Omental fat pad (tissue), 4 donors: ENCODE results near the gene SULF2. TPM values are rescaled to one million over a fixed set of nuclear protein-coding genes. Genes with fewer than 3 reads are reported as not detected.
A peak's percentile ranks its signal among the peaks of the same experiment; 100 is the strongest.

Experiments
- ATAC-seq: fragments of 150-250 bp; one replicate; pipeline ENCODE4 v1.9.1; 2016; ENCODE audit warnings: mild to moderate bottlenecking, moderate library complexity; ENCODE audit not compliant: low FRiP score
- DNase-seq: peaks from one replicate; pipeline ENCODE4 v3.0.0-alpha.2; 2019; ENCODE audit warnings: low spot score
- CTCF ChIP-seq, 3 donors: fragments of 450-650 bp; IDR thresholded peaks; one replicate each; pipeline ENCODE4 v1.5.1; 2016 to 2017; ENCODE audit warnings: antibody characterized with exemption in 3 of 3, mild to moderate bottlenecking in 3 of 3, moderate library complexity in 2 of 3
- total RNA-seq, 4 donors: library from RNA; depleted of rRNA; stranded (reverse); fragments of >200 nt; gene quantifications; one replicate each; pipeline ENCODE4 v1.1.0, GENCODE V29; 2016

SULF2 gene
- total RNA-seq, 4 donors from 2014 or later, result 51.8 to 100 (median 68.1) TPM

- no peak for TF ChIP-seq CTCF (IDR thresholded peaks at IDR 0.05)
- ATAC-seq (no peak), DNase-seq (no peak)
Observed at GRCh38 chr20:47765691-47766594, 19.3 kb downstream of the SULF2 start.

GRCh38 chr20:47765271-47765670 lies 20.0 kb downstream of the SULF2 start:
- no peak for TF ChIP-seq CTCF (IDR thresholded peaks at IDR 0.05)
- no peak for ATAC-seq
- no peak for DNase-seq

- ATAC-seq (no peak), DNase-seq (no peak)
- no peak for TF ChIP-seq CTCF (IDR thresholded peaks at IDR 0.05)
Observed at GRCh38 chr20:47764154-47764733, 21.0 kb downstream of the SULF2 start.

DNA sequence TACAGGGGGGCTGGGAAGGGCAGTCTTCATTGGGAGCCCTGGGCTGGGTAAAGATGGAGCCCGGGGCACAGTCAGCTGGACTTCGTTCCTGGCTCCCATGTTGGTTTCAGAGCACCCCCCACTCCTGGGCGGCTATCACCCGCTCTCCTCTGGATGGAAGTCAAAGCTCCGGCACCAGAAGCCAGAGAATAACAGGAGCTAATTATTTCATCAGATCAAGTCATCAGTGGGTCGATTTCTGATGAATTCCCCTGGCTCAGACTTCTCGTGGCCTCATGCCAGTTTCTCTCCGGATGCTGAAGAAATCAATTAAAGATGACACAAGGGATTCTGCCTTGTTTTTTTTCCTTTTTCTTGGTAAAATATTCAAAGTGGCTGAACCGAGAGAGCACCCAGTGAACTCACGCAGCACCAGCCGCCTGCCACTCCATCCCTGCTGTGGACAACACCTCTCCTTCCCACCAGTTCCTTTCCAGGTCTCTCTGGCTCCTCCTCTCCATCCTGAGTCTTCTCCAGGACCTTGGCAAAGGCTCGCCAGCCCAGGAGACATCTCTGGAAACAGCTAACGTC lies 22.5 kb downstream of the SULF2 start:
- TF ChIP-seq CTCF (IDR thresholded peaks at IDR 0.05), result no peak
- DNase-seq (no peak), ATAC-seq (peak; percentile 30)

GRCh38 chr20:47761482-47762047 lies 23.7 kb downstream of the SULF2 start:
- no peak for ATAC-seq
- no peak for TF ChIP-seq CTCF (IDR thresholded peaks at IDR 0.05)
- DNase-seq, result no peak

DNA sequence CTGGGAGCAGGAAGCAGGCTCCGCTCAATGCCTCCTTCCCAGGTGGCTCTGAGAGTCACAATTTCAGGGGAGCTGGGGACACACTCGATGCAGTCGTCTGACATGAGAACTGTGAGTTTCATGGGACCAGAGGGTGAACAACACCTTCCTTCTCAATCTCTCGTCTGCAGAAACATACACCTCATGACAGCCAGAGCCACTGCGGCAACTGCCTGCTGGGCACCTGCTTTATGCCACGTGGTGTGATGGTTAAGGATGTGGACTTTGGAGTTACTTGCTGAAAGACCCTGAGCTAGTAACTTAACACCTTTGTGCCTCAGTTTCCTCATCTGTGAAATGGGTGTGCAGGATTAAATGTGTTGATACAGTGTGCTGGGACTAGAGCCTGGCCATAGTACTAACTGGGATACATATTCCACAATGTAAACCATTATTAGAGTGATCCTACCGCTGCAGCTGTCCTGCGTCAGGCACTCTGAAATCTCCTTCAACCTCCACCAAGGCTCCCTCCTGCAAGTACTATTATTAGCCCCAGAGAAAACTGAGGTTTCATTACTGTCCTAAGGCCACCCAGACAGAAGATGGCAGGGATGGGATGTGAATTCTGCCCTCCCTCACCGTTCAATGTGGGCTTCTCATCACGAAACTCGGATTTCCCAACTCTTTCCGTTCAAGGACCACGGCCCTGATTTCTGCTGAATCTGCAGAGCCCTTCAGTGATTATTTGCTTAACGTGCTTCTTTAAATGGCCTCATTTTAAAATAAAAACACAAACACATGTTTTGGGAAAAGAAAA lies 24.4 kb downstream of the SULF2 start:
- ATAC-seq (no peak), DNase-seq (no peak)
- no peak for TF ChIP-seq CTCF (IDR thresholded peaks at IDR 0.05)
